ENCODE results near the gene CSK.

DNA sequence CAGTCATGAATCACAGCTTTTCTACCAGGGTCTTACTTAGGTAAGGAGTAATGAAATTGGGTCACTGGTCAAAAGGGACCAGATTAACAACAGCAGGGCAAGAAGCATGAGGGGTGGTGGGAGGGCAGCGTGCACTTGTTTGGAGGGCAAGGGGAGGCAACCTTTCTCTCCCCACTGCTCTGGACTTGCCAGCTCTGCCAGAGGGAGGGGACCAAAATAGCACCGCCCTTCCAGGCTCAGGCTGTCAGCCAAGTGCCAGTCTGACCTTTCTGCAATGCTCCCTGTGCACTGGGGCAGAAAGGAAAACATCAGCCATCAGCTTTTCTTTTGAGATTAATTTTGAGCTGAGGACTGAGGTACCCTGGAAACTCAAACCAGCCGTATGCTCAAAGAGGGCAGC lies 65.6 kb downstream of the CSK start:
- TF ChIP-seq, protein P1, sequence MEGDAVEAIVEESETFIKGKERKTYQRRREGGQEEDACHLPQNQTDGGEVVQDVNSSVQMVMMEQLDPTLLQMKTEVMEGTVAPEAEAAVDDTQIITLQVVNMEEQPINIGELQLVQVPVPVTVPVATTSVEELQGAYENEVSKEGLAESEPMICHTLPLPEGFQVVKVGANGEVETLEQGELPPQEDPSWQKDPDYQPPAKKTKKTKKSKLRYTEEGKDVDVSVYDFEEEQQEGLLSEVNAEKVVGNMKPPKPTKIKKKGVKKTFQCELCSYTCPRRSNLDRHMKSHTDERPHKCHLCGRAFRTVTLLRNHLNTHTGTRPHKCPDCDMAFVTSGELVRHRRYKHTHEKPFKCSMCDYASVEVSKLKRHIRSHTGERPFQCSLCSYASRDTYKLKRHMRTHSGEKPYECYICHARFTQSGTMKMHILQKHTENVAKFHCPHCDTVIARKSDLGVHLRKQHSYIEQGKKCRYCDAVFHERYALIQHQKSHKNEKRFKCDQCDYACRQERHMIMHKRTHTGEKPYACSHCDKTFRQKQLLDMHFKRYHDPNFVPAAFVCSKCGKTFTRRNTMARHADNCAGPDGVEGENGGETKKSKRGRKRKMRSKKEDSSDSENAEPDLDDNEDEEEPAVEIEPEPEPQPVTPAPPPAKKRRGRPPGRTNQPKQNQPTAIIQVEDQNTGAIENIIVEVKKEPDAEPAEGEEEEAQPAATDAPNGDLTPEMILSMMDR (IDR thresholded peaks at IDR 0.05), result no peak
- no peak for TF ChIP-seq POLR2A (IDR thresholded peaks at IDR 0.05)
